HFFc6 (cell line): Measurements from ENCODE around the gene CDH1. TPM values are rescaled to one million over a fixed set of nuclear protein-coding genes. Genes with fewer than 3 reads are reported as not detected.
"Not testable (repeated sequence)": the region's sequence is repeated elsewhere in the genome, so short reads cannot be mapped to it uniquely, and the experiment has no call there.

ENCODE experiments used
- DNase-seq: peaks from one replicate; pipeline ENCODE4 v3.0.0-alpha.2; 2018
- H3K27ac Mint-ChIP-seq: 2 replicates; pipeline ENCODE4 v1.8.0; 2020; ENCODE audit warnings: mild to moderate bottlenecking, mixed read lengths
- H3K27me3 Mint-ChIP-seq: 2 replicates; pipeline ENCODE4 v1.8.0; 2021; ENCODE audit warnings: mild to moderate bottlenecking, moderate library complexity, mixed read lengths; ENCODE audit not compliant: insufficient read depth
- H3K36me3 Mint-ChIP-seq: 2 replicates; pipeline ENCODE4 v1.8.0; 2021; ENCODE audit warnings: low read depth, mixed read lengths
- H3K4me1 Mint-ChIP-seq: 2 replicates; pipeline ENCODE4 v1.8.0; 2020; ENCODE audit warnings: low read depth, mixed read lengths
- H3K4me3 Mint-ChIP-seq: 2 replicates; pipeline ENCODE4 v1.8.0; 2020; ENCODE audit warnings: mild to moderate bottlenecking, moderate library complexity, mixed read lengths
- H3K9me3 Mint-ChIP-seq: 2 replicates; pipeline ENCODE4 v1.8.0; 2020; ENCODE audit warnings: mild to moderate bottlenecking, mixed read lengths
- CTCF ChIP-seq: fragments of 200-600 bp; sonication (generic); IDR thresholded peaks from 2 replicates; pipeline ENCODE4 v1.5.0; 2021; ENCODE audit warnings: antibody characterized with exemption, mild to moderate bottlenecking
- total RNA-seq, 6 experiments: library from RNA; stranded (reverse); fragmentation: NEBNext Ultra II Directional; extraction: Animal tissue kit (Norgen Biotek cat#: 25700); gene quantifications; 2 replicates in 1 of 6; 3 replicates in 5 of 6; pipeline ENCODE4 v1.2.3, GENCODE V29; 2021

CDH1 gene
- total RNA-seq, 6 experiments from 2014 or later, result 0.24 to 1.4 (median 0.41) TPM

DNA sequence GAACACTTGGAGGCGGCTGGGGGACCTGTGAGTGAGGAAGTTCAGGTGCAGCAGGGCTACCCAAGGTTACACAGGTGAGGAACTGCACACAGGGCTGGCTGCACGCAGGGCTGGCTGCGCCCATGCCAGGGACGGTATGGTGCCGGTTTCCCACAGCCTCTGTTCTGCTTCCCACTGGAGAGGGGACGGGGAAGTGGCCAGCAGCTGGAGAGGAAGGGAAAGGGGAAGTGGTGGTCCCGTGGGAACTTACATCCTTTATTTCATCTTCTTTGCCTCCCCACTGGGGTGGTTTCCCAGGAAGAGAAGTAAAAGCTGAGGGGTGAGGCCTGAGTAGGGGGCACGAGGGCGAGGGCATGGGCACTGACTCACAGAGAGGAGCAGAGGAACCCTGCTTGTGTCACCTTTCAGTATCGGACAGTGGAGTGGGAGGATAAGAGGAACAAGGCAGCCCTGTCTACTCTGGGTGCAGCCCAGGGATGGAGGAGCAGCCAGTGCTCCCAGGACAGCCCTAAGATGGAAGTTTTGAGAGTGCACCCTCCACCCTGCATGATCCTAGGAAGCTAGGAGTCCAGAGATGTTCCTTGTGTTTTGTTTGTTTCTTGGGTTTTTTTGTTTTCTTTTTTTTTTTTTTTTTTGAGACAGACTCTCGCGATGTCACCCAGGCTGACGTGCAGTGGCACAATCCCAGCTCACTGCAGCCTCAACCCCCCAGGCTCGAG lies 25.5 kb upstream of the CDH1 start:
- Mint-ChIP-seq H3K27me3 (peaks cover 26% of the 10 kb centered on the region), H3K27ac (no peak overlapping the region), H3K4me1 (peaks cover 12% of the 10 kb centered on the region), H3K36me3 (no peaks in the 10 kb centered on the region), H3K9me3 (no peaks in the 10 kb centered on the region), H3K4me3 (no peak overlapping the region)
- TF ChIP-seq CTCF, result no peak
- DNase-seq, result no peak

DNA sequence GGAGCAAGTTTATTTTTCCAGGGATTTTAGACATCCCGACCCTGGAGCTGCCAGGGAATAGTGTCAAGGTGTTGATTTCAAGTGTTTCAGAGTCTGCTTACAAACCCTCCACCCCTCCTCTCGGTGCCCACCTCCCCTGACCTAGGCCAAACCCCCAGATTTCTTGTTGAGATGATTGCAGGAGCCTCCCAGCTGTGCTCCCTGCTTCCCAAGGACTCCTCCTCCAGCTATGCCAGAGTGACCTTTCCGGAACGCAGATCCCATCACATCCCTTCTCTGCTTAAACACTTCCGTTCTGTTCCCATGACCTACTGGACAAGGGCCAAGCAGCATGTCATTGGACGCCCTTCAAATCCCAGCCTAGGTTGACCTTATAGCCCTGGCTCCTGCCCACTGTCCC lies 23.7 kb upstream of the CDH1 start:
- no peak for TF ChIP-seq CTCF
- Mint-ChIP-seq H3K27ac (no peak overlapping the region), H3K4me1 (peaks cover 6% of the 10 kb centered on the region; the same call in 1 of the 2 replicates), H3K4me3 (no peak overlapping the region), H3K9me3 (no peaks in the 10 kb centered on the region), H3K36me3 (no peaks in the 10 kb centered on the region), H3K27me3 (peaks cover 29% of the 10 kb centered on the region)
- no peak for DNase-seq

DNA sequence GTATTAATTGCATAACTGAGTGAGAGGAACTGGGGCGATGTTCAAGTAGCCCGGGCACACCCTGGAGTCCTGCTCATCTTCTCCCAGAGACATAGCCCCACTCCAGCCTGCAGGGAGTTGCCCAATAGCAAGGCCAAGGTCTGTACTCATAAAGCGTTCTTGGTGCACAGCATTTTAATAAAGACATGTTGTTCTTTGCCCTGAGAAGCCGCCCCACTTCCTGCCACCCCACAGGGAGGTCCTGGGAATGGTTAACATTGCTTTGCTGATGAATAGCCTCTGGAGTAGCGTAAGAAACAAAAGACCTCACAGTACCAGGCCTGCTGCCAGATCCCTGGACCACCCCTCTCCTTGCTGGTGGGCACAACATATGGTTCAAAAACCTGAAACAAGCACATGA lies 21.6 kb upstream of the CDH1 start:
- Mint-ChIP-seq H3K36me3 (no peaks in the 10 kb centered on the region), H3K4me3 (no peak overlapping the region), H3K27ac (no peak overlapping the region), H3K9me3 (peaks cover 3% of the 10 kb centered on the region; the same call in 1 of the 2 replicates), H3K4me1 (peaks cover 6% of the 10 kb centered on the region; the same call in 1 of the 2 replicates), H3K27me3 (peaks cover 18% of the 10 kb centered on the region)
- no peak for DNase-seq
- TF ChIP-seq CTCF, result no peak

DNA sequence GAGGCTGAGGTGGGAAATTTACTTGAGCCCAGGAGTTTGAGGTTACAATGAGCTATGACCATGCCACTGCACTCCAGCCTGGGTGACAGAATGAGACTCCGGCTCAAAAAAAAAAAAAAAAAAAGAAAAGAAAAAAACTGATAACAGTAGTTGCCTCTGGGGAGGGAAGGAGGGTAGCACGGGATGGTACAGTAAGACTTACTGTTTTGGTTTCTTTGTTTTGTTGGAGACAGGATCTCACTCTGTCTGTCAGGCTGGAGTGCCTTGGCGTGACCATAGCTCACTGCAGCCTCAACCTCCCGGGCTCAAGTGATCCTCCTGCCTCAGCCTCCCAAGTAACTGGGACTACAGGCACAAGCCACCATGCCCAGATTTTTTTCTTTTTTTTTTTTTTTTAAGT lies 20.6 kb upstream of the CDH1 start:
- not testable (repeated sequence) for H3K4me1 Mint-ChIP-seq, H3K27ac Mint-ChIP-seq, H3K4me3 Mint-ChIP-seq, H3K36me3 Mint-ChIP-seq, DNase-seq, H3K9me3 Mint-ChIP-seq
- peaks cover 11% of the 10 kb centered on the region for H3K27me3 Mint-ChIP-seq

GRCh38 chr16:68717684-68718083 lies 19.4 kb upstream of the CDH1 start:
- no peak for TF ChIP-seq CTCF
- peaks cover 13% of the 10 kb centered on the region for H3K27me3 Mint-ChIP-seq
- peaks cover 3% of the 10 kb centered on the region; the same call in 1 of the 2 replicates for H3K9me3 Mint-ChIP-seq
- no peaks in the 10 kb centered on the region for H3K4me1 Mint-ChIP-seq
- H3K27ac Mint-ChIP-seq, result no peak overlapping the region
- DNase-seq, result no peak
- H3K36me3 Mint-ChIP-seq, result no peaks in the 10 kb centered on the region
- H3K4me3 Mint-ChIP-seq, result no peak overlapping the region

- DNase-seq, result no peak
- Mint-ChIP-seq H3K27ac (no peak overlapping the region), H3K36me3 (no peaks in the 10 kb centered on the region), H3K27me3 (peaks cover 12% of the 10 kb centered on the region), H3K4me3 (no peak overlapping the region), H3K9me3 (peaks cover 3% of the 10 kb centered on the region; the same call in 1 of the 2 replicates), H3K4me1 (no peaks in the 10 kb centered on the region)
- TF ChIP-seq CTCF, result no peak
Observed at GRCh38 chr16:68718590-68718989, 18.5 kb upstream of the CDH1 start.
